H1 (cell line): Measurements from ENCODE around the gene NPHP4. TPM values are rescaled to one million over a fixed set of nuclear protein-coding genes. Genes with fewer than 3 reads are reported as not detected.

Source experiments
- CTCF ChIA-PET: fragments of 300-600 bp; sonication (Branson Sonifier 250); formaldehyde crosslinking; loops from one replicate; lab custom pipeline; 2021; ENCODE audit not compliant: partially characterized antibody; lab: Charles Lee
- POLR2A ChIA-PET: fragments of 300-600 bp; sonication (Branson Sonifier 250); formaldehyde crosslinking; loops from one replicate; lab custom pipeline; 2021; ENCODE audit warnings: inconsistent platforms; ENCODE audit not compliant: partially characterized antibody; lab: Charles Lee
- DNase-seq, 2 experiments: peaks; one replicate each; pipeline versions ENCODE4 v3.0.0 to v3.0.0-alpha.2; 2010 to 2022; ENCODE audit warnings: low spot score in 2 of 2, low read depth in 1 of 2, mixed read lengths in 1 of 2
- FAIRE-seq: peaks from 2 replicates; lab custom pipeline; 2011; peaks lifted over from hg19 to GRCh38; lab: Jason Lieb, UNC
- H2AFZ ChIP-seq: 2 replicates; pipeline ENCODE4 v1.8.1; 2012; ENCODE audit warnings: low read length, inconsistent platforms
- H2AK5ac ChIP-seq: 2 replicates; pipeline ENCODE4 v1.6.1; 2013; ENCODE audit warnings: low read depth, low read length
- H2BK120ac ChIP-seq: replicated peaks from 2 replicates; pipeline ENCODE3; 2013; ENCODE audit warnings: low read depth, low read length, inconsistent platforms
- H2BK12ac ChIP-seq: 2 replicates; pipeline ENCODE4 v1.6.1; 2013; ENCODE audit warnings: low read depth, low read length
- H2BK15ac ChIP-seq: 2 replicates; pipeline ENCODE4 v1.6.1; 2013; ENCODE audit warnings: low read length
- H2BK20ac ChIP-seq: 2 replicates; pipeline ENCODE4 v1.6.1; 2013; ENCODE audit warnings: low read length
- H2BK5ac ChIP-seq: 2 replicates; pipeline ENCODE4 v1.6.1; 2013; ENCODE audit warnings: low read depth, low read length
- H3K14ac ChIP-seq: 2 replicates; pipeline ENCODE4 v1.6.1; 2013; ENCODE audit warnings: inconsistent platforms; ENCODE audit not compliant: insufficient read length
- H3K18ac ChIP-seq: 2 replicates; pipeline ENCODE4 v1.6.1; 2013; ENCODE audit warnings: low read length; ENCODE audit errors: extremely low read depth
- H3K23ac ChIP-seq: 2 replicates; pipeline ENCODE4 v1.6.1; 2013; ENCODE audit warnings: inconsistent platforms; ENCODE audit not compliant: insufficient read length
- H3K23me2 ChIP-seq: 2 replicates; pipeline ENCODE4 v1.6.1; 2013; ENCODE audit warnings: low read depth, low read length
- H3K27ac ChIP-seq: 2 replicates; pipeline ENCODE4 v1.6.1; 2011; ENCODE audit warnings: low read depth, low read length, inconsistent platforms
- H3K27me3 ChIP-seq, 4 experiments: replicated peaks in 1 of 4; 1 replicate in 1 of 4; 2 replicates in 3 of 4; pipeline versions ENCODE4 v1.6.1 to v1.8.1; 2011 to 2013; ENCODE audit warnings: low read length in 3 of 4, mild to moderate bottlenecking in 3 of 4, inconsistent platforms in 2 of 4, mixed read lengths in 2 of 4, moderate library complexity in 1 of 4; ENCODE audit not compliant: control insufficient read depth in 3 of 4, insufficient read depth in 3 of 4; ENCODE audit errors: extremely low read depth in 1 of 4
- H3K36me3 ChIP-seq, 4 experiments: 2 replicates each; pipeline versions ENCODE4 v1.6.1 to v1.8.1; 2011 to 2013; ENCODE audit warnings: mild to moderate bottlenecking in 4 of 4, low read length in 3 of 4, moderate library complexity in 2 of 4, control low read depth in 1 of 4, inconsistent platforms in 1 of 4; ENCODE audit not compliant: insufficient read depth in 4 of 4, control insufficient read depth in 2 of 4
- H3K4ac ChIP-seq: replicated peaks from 2 replicates; pipeline ENCODE3; 2013; ENCODE audit warnings: low read length, low read depth, mixed read lengths, inconsistent platforms; ENCODE audit not compliant: insufficient read length
- H3K4me1 ChIP-seq, 4 experiments: replicated peaks in 1 of 4; 1 replicate in 1 of 4; 2 replicates in 3 of 4; pipeline versions ENCODE4 v1.6.1 to v1.8.1; 2011 to 2013; ENCODE audit warnings: low read length in 3 of 4, inconsistent platforms in 2 of 4, mixed read lengths in 1 of 4; ENCODE audit not compliant: insufficient read depth in 4 of 4, control insufficient read depth in 3 of 4
- H3K4me2 ChIP-seq, 2 experiments: 2 replicates each; pipeline versions ENCODE4 v1.6.1 to v1.8.1; 2011 to 2013; ENCODE audit warnings: low read depth in 2 of 2, low read length in 2 of 2, control low read depth in 1 of 2, inconsistent platforms in 1 of 2, mild to moderate bottlenecking in 1 of 2; ENCODE audit not compliant: insufficient read depth in 1 of 2
- H3K4me3 ChIP-seq, 4 experiments: fragments of 200-600, 300-600 bp in 1 of 4; sonication (generic), shearing (Covaris generic), sonication (Bioruptor Twin) in 1 of 4; 2 replicates each; pipeline versions ENCODE4 v1.5.1 to v1.8.1; 2011 to 2016; ENCODE audit warnings: low read length in 4 of 4, low read depth in 3 of 4, control low read depth in 2 of 4, inconsistent platforms in 2 of 4, mild to moderate bottlenecking in 2 of 4, mixed read lengths in 1 of 4, moderate library complexity in 1 of 4; ENCODE audit not compliant: insufficient read depth in 2 of 4; ENCODE audit errors: extremely low read depth in 1 of 4
- H3K56ac ChIP-seq: replicated peaks from 2 replicates; pipeline ENCODE3; 2013; ENCODE audit warnings: low read depth, mild to moderate bottlenecking, mixed read lengths, low read length, inconsistent platforms; ENCODE audit not compliant: insufficient read length
- H3K79me1 ChIP-seq: 2 replicates; pipeline ENCODE4 v1.6.1; 2013; ENCODE audit warnings: low read depth, low read length, control low read depth
- H3K79me2 ChIP-seq, 2 experiments: 2 replicates each; pipeline versions ENCODE4 v1.6.1 to v1.8.1; 2012 to 2013; ENCODE audit warnings: low read length in 2 of 2, mild to moderate bottlenecking in 2 of 2, inconsistent platforms in 1 of 2; ENCODE audit not compliant: insufficient read depth in 2 of 2, control insufficient read depth in 1 of 2
- H3K9ac ChIP-seq, 4 experiments: replicated peaks in 1 of 4; 1 replicate in 1 of 4; 2 replicates in 3 of 4; pipeline versions ENCODE4 v1.6.1 to v1.8.1; 2011 to 2013; ENCODE audit warnings: low read depth in 3 of 4, low read length in 3 of 4, control low read depth in 2 of 4, mild to moderate bottlenecking in 2 of 4, moderate library complexity in 2 of 4, inconsistent platforms in 1 of 4; ENCODE audit errors: extremely low read depth in 1 of 4
- H3K9me3 ChIP-seq, 2 experiments: 2 replicates each; pipeline versions ENCODE4 v1.6.1 to v1.8.1; 2012 to 2013; ENCODE audit warnings: mild to moderate bottlenecking in 2 of 2, moderate library complexity in 2 of 2, control low read depth in 1 of 2, inconsistent platforms in 1 of 2, low read depth in 1 of 2, low read length in 1 of 2, mixed read lengths in 1 of 2; ENCODE audit not compliant: insufficient read depth in 2 of 2
- H4K20me1 ChIP-seq, 2 experiments: replicated peaks in 1 of 2; 2 replicates each; pipeline versions ENCODE3 to v1.8.1; 2011 to 2013; ENCODE audit warnings: inconsistent platforms in 2 of 2, low read length in 2 of 2, mild to moderate bottlenecking in 1 of 2; ENCODE audit not compliant: insufficient read depth in 2 of 2, control insufficient read depth in 1 of 2
- H4K5ac ChIP-seq: 2 replicates; pipeline ENCODE4 v1.6.1; 2013; ENCODE audit warnings: low read length, low read depth, mixed read lengths, inconsistent platforms; ENCODE audit not compliant: insufficient read length
- H4K8ac ChIP-seq: 2 replicates; pipeline ENCODE4 v1.8.0; 2013; ENCODE audit warnings: mild to moderate bottlenecking, moderate library complexity, low read length, inconsistent platforms; ENCODE audit not compliant: insufficient read depth; ENCODE audit errors: extremely low read depth
- H4K91ac ChIP-seq: replicated peaks from 2 replicates; pipeline ENCODE3; 2013; ENCODE audit warnings: low read length, mixed read lengths, inconsistent platforms; ENCODE audit not compliant: insufficient read length
- KDM4A ChIP-seq: IDR thresholded peaks from one replicate; pipeline ENCODE4 v1.7.1; 2012; ENCODE audit warnings: low read depth, mild to moderate bottlenecking, moderate library complexity, low read length, inconsistent platforms; ENCODE audit not compliant: severe bottlenecking
- SP4 ChIP-seq: IDR thresholded peaks from 2 replicates; pipeline ENCODE4 v1.6.1; 2012; ENCODE audit warnings: low read length, inconsistent platforms
- WGBS, 2 experiments: shearing (Covaris generic) in 1 of 2; methylation state at CpG; one replicate each; pipeline versions ENCODE4 v1.1.6 to v1.1.7; 2013 to 2015; ENCODE audit warnings: low lambda C conversion rate in 2 of 2, mixed read lengths in 2 of 2, inconsistent platforms in 1 of 2, low coverage in 1 of 2, missing lambda C conversion rate in 1 of 2; ENCODE audit not compliant: insufficient replicate concordance in 2 of 2, insufficient coverage in 1 of 2, insufficient read length in 1 of 2; ENCODE audit errors: extremely low coverage in 1 of 2, missing lambda C conversion rate in 1 of 2; 5-methylcytosine and 5-hydroxymethylcytosine counted together
- polyA plus RNA-seq, 7 experiments: library from polyadenylated mRNA; depleted of rRNA in 3 of 7; stranded (reverse) in 5 of 7; unstranded in 2 of 7; fragments of >200 nt in 5 of 7; fragments of 200-250 nt in 2 of 7; gene quantifications; 1 replicate in 5 of 7; 2 replicates in 1 of 7; 4 replicates in 1 of 7; pipeline versions ENCODE4 v1.2.1 to v1.2.3, GENCODE V29; 2011 to 2013; ENCODE audit warnings: missing spikeins in 2 of 7, mixed read lengths in 2 of 7
- total RNA-seq: library from RNA; stranded (reverse); fragmentation: NEBNext Ultra II Directional; extraction: Animal tissue kit (Norgen Biotek cat#: 25700); gene quantifications from 2 replicates; pipeline ENCODE4 v1.2.1, GENCODE V29; 2021

The NPHP4 gene
- total and polyA plus RNA-seq, 2 of the 8 experiments (the other 6 are each of a cell fraction or from before 2014, with no cell fraction given): 5.8 to 14.0 TPM

- no peak overlapping the region for H2AK5ac ChIP-seq
- no peak overlapping the region for H3K27ac ChIP-seq
- peaks cover 4% of the 10 kb centered on the region; the same call in 1 of the 2 replicates for H3K79me1 ChIP-seq
- no peak overlapping the region for H2BK5ac ChIP-seq
- no peak overlapping the region for H3K18ac ChIP-seq
- H3K9me3 ChIP-seq: no peaks in the 10 kb centered on the region
- no peak overlapping the region for H2BK15ac ChIP-seq
- H2BK12ac ChIP-seq: no peak overlapping the region
- H2AFZ ChIP-seq: no peak overlapping the region
- H3K4me2 ChIP-seq: no peak overlapping the region
- H4K8ac ChIP-seq: no peak overlapping the region; the same call in 1 of the 2 replicates
- no peak overlapping the region for H3K4me3 ChIP-seq
- no peaks in the 10 kb centered on the region for H3K4me1 ChIP-seq
- POLR2A ChIA-PET: no interaction called here
- H3K14ac ChIP-seq: no peak overlapping the region
- no peak overlapping the region for H2BK120ac ChIP-seq
- DNase-seq: no peak
- H3K9ac ChIP-seq: no peak overlapping the region
- no peaks in the 10 kb centered on the region for H4K20me1 ChIP-seq
- H4K5ac ChIP-seq: no peak overlapping the region
- H4K91ac ChIP-seq: no peak overlapping the region
- H2BK20ac ChIP-seq: no peak overlapping the region
- no peak overlapping the region for H3K4ac ChIP-seq
- no peak for FAIRE-seq
- H3K36me3 ChIP-seq: peaks cover 0 to 5% (median 2%) of the 10 kb centered on the region in 4 experiments; a peak in 4 of 8 replicates
- whole genome bisulfite sequencing, 2 experiments: 74% methylated on average over 4 of the region's 4 CpGs; no CpG with 5 or more reads in 1 of the 2 experiments
- no peak overlapping the region for H3K56ac ChIP-seq
- no peaks in the 10 kb centered on the region for H3K27me3 ChIP-seq
- H3K23me2 ChIP-seq: peaks cover 4% of the 10 kb centered on the region; the same call in 1 of the 2 replicates
- no peaks in the 10 kb centered on the region for H3K79me2 ChIP-seq
- TF ChIP-seq SP4: no peak
- TF ChIP-seq KDM4A: no peak
- H3K23ac ChIP-seq: no peak overlapping the region
- CTCF ChIA-PET: interaction anchor here (1.1 to 2.0 kb wide), 6 partner anchors 9 to 25 kb away, joined by 3 to 9 read pairs (median 6); no protein-coding TSS in a partner anchor
Measured at GRCh38 chr1:5948681-5949005, 43.6 kb downstream of the NPHP4 start.
